Adrenal gland (tissue), 12 donors: ENCODE measurements around the gene METAP1. TPM values are rescaled to one million over a fixed set of nuclear protein-coding genes. Genes with fewer than 3 reads are reported as not detected.

Experiments used
- DNase-seq, 7 donors: peaks; one replicate each; pipeline ENCODE4 v3.0.0-alpha.2; 2019 to 2020
- H3K27ac ChIP-seq, 5 donors: fragments of 200-600 bp; sonication (generic) in 4 of 5; 1 replicate in 3 of 5; 2 replicates in 2 of 5; pipeline versions ENCODE4 v1.5.1 to v1.8.0; 2016 to 2020; ENCODE audit warnings: mild to moderate bottlenecking in 1 of 5
- H3K27me3 ChIP-seq: fragments of 200-600 bp; 2 replicates; pipeline ENCODE4 v1.8.0; 2021
- H3K36me3 ChIP-seq, 2 donors: fragments of 200-600 bp; replicated peaks in 1 of 2; 1 replicate in 1 of 2; 2 replicates in 1 of 2; pipeline versions ENCODE4 v1.5.1 to v1.8.0; 2018 to 2022
- H3K4me1 ChIP-seq, 2 donors: fragments of 200-600 bp; replicated peaks in 1 of 2; 1 replicate in 1 of 2; 2 replicates in 1 of 2; pipeline versions ENCODE4 v1.5.1 to v1.8.0; 2018 to 2021
- H3K4me3 ChIP-seq, 4 donors: fragments of 200-600 bp; sonication (generic) in 3 of 4; one replicate each; pipeline ENCODE4 v1.5.1; 2016 to 2018
- H3K9me3 ChIP-seq, 3 donors: fragments of 200-600 bp; sonication (generic) in 1 of 3; replicated peaks in 1 of 3; 1 replicate in 2 of 3; 2 replicates in 1 of 3; pipeline versions ENCODE4 v1.5.1 to v1.8.0; 2016 to 2021
- CTCF ChIP-seq, 6 experiments: fragments of 450-650 bp in 4 of 6; fragments of 200-600 bp in 2 of 6; sonication (generic) in 1 of 6; IDR thresholded peaks; 1 replicate in 5 of 6; 2 replicates in 1 of 6; pipeline versions ENCODE4 v1.5.1 to v1.8.0; 2016 to 2021; ENCODE audit warnings: antibody characterized with exemption in 6 of 6, mild to moderate bottlenecking in 2 of 6, moderate library complexity in 1 of 6
- POLR2A ChIP-seq, 2 donors: fragments of 450-650 bp; IDR thresholded peaks; one replicate each; pipeline ENCODE4 v1.6.1; 2017; ENCODE audit warnings: antibody characterized with exemption in 2 of 2, mild to moderate bottlenecking in 2 of 2, moderate library complexity in 1 of 2
- WGBS, 4 donors: extraction: QIAGEN DNeasy Blood & Tissue Kit in 2 of 4; methylation state at CpG; one replicate each; pipeline versions ENCODE4 v1.1.5 to v1.1.7; 2013 to 2017; 5-methylcytosine and 5-hydroxymethylcytosine counted together
- intact Hi-C, 2 donors: fragments of 100-400 bp; cut with DNase I; formaldehyde crosslinking; loops; one replicate each; pipeline versions ENCODE4 v1.14.1 to v1.15.0; 2022 to 2023
- polyA plus RNA-seq, 3 donors: library from polyadenylated mRNA; stranded (reverse); fragments of 200-250 nt in 2 of 3; fragments of 350-450 nt in 1 of 3; fragmentation: Illumina TruSeq in 1 of 3; extraction: RNeasy Lipid Tissue Mini Kit (QIAGEN cat#74804) in 1 of 3; gene quantifications; one replicate each; pipeline ENCODE4 v1.2.3, GENCODE V29; 2013 to 2014
- total RNA-seq, 9 donors: library from RNA; depleted of rRNA in 4 of 9; stranded (reverse); fragments of >200 nt in 4 of 9; fragments of 120-200 nt in 1 of 9; fragmentation: NEBNext Ultra II Directional in 1 of 9; extraction: Animal tissue kit (Norgen Biotek cat#: 25700) in 1 of 9; gene quantifications; one replicate each; pipeline versions ENCODE4 v1.1.0 to v1.2.4, GENCODE V29; 2013 to 2023
- donor health status: healthy with polysubstance abuse.
- donor health status: Bipolar disorder and iron deficiency.
- donor health status: DM: yes; HTN: yes; CAD: no.
- donor health status: DM: no; HTN: no; CAD: no.
- donor health status: DM: no; HTN: no; CAD: no.
- donor health status: DM: yes; HTN: yes; CAD: no.

The METAP1 gene
- total and polyA plus RNA-seq, 12 donors, result 12.1 to 35.3 (median 17.3) TPM

- no peak overlapping the region for H3K27ac ChIP-seq
- H3K36me3 ChIP-seq, result no peaks in the 10 kb centered on the region
- H3K9me3 ChIP-seq, result no peaks in the 10 kb centered on the region
- no peaks in the 10 kb centered on the region for H3K27me3 ChIP-seq
- H3K4me1 ChIP-seq, result no peaks in the 10 kb centered on the region
- H3K4me3 ChIP-seq, result no peak overlapping the region
- no peak for DNase-seq
- intact Hi-C loops, result no loop called here
- no peak for TF ChIP-seq CTCF (IDR thresholded peaks at IDR 0.05)
- TF ChIP-seq POLR2A (IDR thresholded peaks at IDR 0.05), result no peak
Observed at GRCh38 chr4:99028187-99028586, 32.7 kb downstream of the METAP1 start.

GRCh38 chr4:99029018-99029735, 33.7 kb downstream of the METAP1 start:
- no peak overlapping the region for H3K27ac ChIP-seq
- no peaks in the 10 kb centered on the region for H3K4me1 ChIP-seq
- no peak overlapping the region for H3K4me3 ChIP-seq
- no peaks in the 10 kb centered on the region for H3K36me3 ChIP-seq
- no peaks in the 10 kb centered on the region for H3K27me3 ChIP-seq
- intact Hi-C loops, result no loop called here
- H3K9me3 ChIP-seq, result no peaks in the 10 kb centered on the region
- WGBS, 4 donors, result 0 to 91% (median 21%) methylated on average over 1 of the region's 1 CpG
- TF ChIP-seq CTCF (IDR thresholded peaks at IDR 0.05), result no peak
- no peak for TF ChIP-seq POLR2A (IDR thresholded peaks at IDR 0.05)
- DNase-seq, result no peak

GRCh38 chr4:99029852-99030251, 34.3 kb downstream of the METAP1 start:
- no peak for DNase-seq
- Histone ChIP-seq H3K36me3 (no peaks in the 10 kb centered on the region), H3K27me3 (no peaks in the 10 kb centered on the region), H3K4me3 (no peak overlapping the region), H3K4me1 (no peaks in the 10 kb centered on the region), H3K9me3 (no peaks in the 10 kb centered on the region), H3K27ac (no peak overlapping the region)
- no peak for TF ChIP-seq POLR2A (IDR thresholded peaks at IDR 0.05)
- TF ChIP-seq CTCF (IDR thresholded peaks at IDR 0.05), result no peak
- 82 to 90% (median 87%) methylated on average over 3 of the region's 3 CpGs for WGBS, 4 donors
- intact Hi-C loops, result no loop called here

GRCh38 chr4:99033956-99034355, 38.4 kb downstream of the METAP1 start:
- no peak for DNase-seq
- TF ChIP-seq POLR2A (IDR thresholded peaks at IDR 0.05) (no peak), CTCF (IDR thresholded peaks at IDR 0.05) (no peak)
- Histone ChIP-seq H3K27ac (no peak overlapping the region), H3K27me3 (no peaks in the 10 kb centered on the region), H3K4me1 (no peaks in the 10 kb centered on the region), H3K36me3 (no peaks in the 10 kb centered on the region), H3K4me3 (no peak overlapping the region), H3K9me3 (peaks cover 0 to 13% (median 12%) of the 10 kb centered on the region in 3 donors)
- intact Hi-C loops, result no loop called here
- 96 to 98% (median 97%) methylated on average over 4 of the region's 4 CpGs for WGBS, 4 donors
